ENCODE measurements around the gene MYOF.

- no peak for TF ChIP-seq EP300 (IDR thresholded peaks at IDR 0.05)
- TF ChIP-seq, protein P1, sequence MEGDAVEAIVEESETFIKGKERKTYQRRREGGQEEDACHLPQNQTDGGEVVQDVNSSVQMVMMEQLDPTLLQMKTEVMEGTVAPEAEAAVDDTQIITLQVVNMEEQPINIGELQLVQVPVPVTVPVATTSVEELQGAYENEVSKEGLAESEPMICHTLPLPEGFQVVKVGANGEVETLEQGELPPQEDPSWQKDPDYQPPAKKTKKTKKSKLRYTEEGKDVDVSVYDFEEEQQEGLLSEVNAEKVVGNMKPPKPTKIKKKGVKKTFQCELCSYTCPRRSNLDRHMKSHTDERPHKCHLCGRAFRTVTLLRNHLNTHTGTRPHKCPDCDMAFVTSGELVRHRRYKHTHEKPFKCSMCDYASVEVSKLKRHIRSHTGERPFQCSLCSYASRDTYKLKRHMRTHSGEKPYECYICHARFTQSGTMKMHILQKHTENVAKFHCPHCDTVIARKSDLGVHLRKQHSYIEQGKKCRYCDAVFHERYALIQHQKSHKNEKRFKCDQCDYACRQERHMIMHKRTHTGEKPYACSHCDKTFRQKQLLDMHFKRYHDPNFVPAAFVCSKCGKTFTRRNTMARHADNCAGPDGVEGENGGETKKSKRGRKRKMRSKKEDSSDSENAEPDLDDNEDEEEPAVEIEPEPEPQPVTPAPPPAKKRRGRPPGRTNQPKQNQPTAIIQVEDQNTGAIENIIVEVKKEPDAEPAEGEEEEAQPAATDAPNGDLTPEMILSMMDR (IDR thresholded peaks at IDR 0.05) = no peak
- no peak for TF ChIP-seq POLR2A (IDR thresholded peaks at IDR 0.05)
Observed at GRCh38 chr10:93469454-93469853, 12.7 kb downstream of the MYOF start.

All from suprapubic skin (tissue), 3 donors.